Large intestine (tissue), 3 donors: ENCODE measurements around the gene CCBE1. TPM values are rescaled to one million over a fixed set of nuclear protein-coding genes. Genes with fewer than 3 reads are reported as not detected.

Experiments used
- DNase-seq, 2 donors: peaks; one replicate each; pipeline versions ENCODE4 v3.0.0 to v3.0.0-alpha.2; 2013
- H3K27ac ChIP-seq: one replicate; pipeline ENCODE4 v1.5.1; 2013; ENCODE audit warnings: low read length
- H3K27me3 ChIP-seq: 2 replicates; pipeline ENCODE4 v1.6.1; 2013; ENCODE audit warnings: low read length; ENCODE audit not compliant: control insufficient read depth, insufficient read depth
- H3K36me3 ChIP-seq: 2 replicates; pipeline ENCODE4 v1.6.1; 2013; ENCODE audit warnings: low read length; ENCODE audit not compliant: control insufficient read depth, insufficient read depth
- H3K4me1 ChIP-seq: one replicate; pipeline ENCODE4 v1.6.1; 2013; ENCODE audit warnings: low read length; ENCODE audit not compliant: control insufficient read depth, insufficient read depth
- H3K4me3 ChIP-seq: one replicate; pipeline ENCODE4 v1.5.1; 2013; ENCODE audit warnings: low read length
- H3K9me3 ChIP-seq: one replicate; pipeline ENCODE4 v1.6.1; 2013; ENCODE audit warnings: mild to moderate bottlenecking, low read depth, low read length, moderate library complexity; ENCODE audit not compliant: control insufficient read depth
- WGBS: methylation state at CpG from one replicate; pipeline ENCODE4 v1.1.5; 2013; ENCODE audit warnings: low lambda C conversion rate; ENCODE audit not compliant: insufficient coverage; 5-methylcytosine and 5-hydroxymethylcytosine counted together
- polyA plus RNA-seq: library from polyadenylated mRNA; unstranded; fragments of 120-200 nt; gene quantifications from one replicate; pipeline ENCODE4 v1.2.1, GENCODE V29; 2013

The CCBE1 gene
- polyA plus RNA-seq, 1 donor = 2.5 TPM

DNA sequence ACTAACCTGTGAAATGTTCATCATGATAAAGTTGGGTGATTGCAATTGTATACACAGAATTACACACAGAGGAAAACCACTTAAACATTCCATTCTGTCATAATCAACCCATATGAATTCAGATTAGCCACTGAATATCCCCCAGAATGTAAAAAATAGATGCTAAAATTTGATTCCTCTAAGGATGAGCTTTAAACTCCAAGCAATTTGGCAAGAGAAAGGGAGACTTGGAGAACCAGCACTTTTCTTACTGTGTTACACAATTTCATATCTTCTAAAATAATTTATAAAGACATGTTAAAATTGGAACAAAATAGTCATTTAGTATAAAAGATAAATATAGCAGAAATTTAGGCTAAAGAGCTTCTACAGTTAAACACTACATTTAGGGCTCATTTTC lies 191.9 kb downstream of the CCBE1 start:
- Histone ChIP-seq H3K27me3 (peaks cover 5% of the 10 kb centered on the region), H3K9me3 (no peaks in the 10 kb centered on the region), H3K27ac (no peak overlapping the region), H3K36me3 (no peaks in the 10 kb centered on the region), H3K4me3 (no peak overlapping the region), H3K4me1 (no peaks in the 10 kb centered on the region)
- no peak for DNase-seq

DNA sequence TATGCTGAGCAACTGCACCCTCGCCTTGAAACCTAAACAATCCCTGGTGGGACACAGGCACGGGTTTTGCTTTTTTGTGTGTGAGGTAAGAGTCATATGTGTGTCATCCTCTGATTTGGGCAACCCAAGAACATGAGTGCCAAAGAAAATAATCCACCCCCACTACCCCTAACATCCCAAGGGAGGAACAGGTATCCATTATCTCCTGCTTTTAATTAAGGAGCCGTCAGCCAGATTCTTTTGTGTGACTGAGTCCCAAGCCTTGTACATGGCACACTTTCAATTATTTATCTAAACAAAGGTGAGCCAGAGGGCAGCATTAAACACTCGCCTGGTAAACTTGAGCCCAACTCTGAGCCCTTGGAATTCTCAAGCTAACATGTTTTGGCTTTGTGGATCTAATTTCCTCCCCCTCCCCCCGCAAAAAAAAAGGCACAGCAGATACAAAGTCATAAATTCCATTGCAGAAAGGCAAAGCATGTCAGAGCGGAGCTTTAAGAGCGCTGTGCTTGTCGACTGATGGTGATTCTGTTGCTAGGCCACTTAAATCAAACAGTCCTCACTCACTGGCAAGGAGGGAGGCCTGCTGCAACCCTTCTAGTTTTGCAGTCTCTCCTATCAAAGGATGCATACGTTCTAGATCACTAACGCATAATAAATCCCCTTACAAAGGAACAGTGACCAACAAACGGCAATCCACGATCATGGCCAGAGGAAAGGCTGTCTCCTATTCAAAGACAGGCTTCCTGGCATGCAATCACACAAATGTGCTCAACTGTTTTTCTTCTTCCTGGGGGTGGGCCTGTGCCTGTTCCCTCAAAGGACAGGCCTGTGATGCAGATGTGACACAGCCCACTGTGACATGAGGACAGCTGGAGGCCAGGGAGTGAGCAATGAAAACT lies 194.7 kb downstream of the CCBE1 start:
- no peaks in the 10 kb centered on the region for H3K9me3 ChIP-seq
- H3K4me3 ChIP-seq = no peak overlapping the region
- peaks cover 7% of the 10 kb centered on the region for H3K27me3 ChIP-seq
- H3K36me3 ChIP-seq = no peaks in the 10 kb centered on the region
- H3K27ac ChIP-seq = peak overlapping the region; percentile 18
- WGBS = no CpG with 5 or more reads among the region's 12 CpGs
- no peaks in the 10 kb centered on the region for H3K4me1 ChIP-seq
- peak; percentile 44 to 49 for DNase-seq

DNA sequence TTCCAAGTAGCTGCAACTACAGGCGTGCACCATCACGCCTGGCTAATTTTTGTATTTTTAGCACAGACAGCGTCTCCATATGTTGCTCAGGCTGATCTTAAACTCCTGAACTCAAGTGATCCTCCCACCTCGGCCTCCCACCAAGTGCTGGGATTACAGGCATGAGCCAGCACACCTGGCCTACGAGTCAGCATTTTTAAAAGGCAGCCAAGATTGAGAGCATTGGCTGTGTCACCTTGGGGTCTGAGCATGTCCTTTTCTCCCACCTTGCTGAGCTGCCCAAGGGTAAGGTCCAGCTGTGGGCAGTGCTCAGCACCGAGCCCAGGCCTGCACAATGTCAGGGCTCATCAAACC lies 195.3 kb downstream of the CCBE1 start:
- no CpG with 5 or more reads among the region's 6 CpGs for WGBS
- H3K36me3 ChIP-seq = no peaks in the 10 kb centered on the region
- peak overlapping the region; percentile 18 for H3K27ac ChIP-seq
- peaks cover 7% of the 10 kb centered on the region for H3K27me3 ChIP-seq
- H3K4me3 ChIP-seq = no peak overlapping the region
- H3K4me1 ChIP-seq = no peaks in the 10 kb centered on the region
- H3K9me3 ChIP-seq = no peaks in the 10 kb centered on the region
- DNase-seq = no peak

DNA sequence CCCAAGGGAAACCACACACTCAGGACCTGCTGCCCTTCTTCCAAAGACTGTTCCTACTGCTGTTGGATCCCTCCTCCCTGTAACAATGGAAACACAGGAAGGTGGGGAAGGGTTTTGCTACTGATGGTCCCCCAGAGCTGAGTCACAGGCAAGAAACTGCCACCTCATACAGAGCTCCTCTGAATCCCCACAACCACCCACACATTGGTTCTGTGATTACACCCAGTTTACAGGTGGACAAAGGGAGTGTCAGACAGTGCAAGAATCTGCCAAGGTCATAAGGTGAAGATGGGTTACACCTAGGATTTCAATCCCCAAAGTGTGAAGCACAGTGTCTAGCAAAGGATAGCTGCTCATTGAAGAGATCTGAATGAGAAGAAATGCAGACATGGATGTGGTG lies 196.5 kb downstream of the CCBE1 start:
- no peak overlapping the region for H3K27ac ChIP-seq
- H3K4me1 ChIP-seq = no peaks in the 10 kb centered on the region
- no peaks in the 10 kb centered on the region for H3K9me3 ChIP-seq
- DNase-seq = no peak
- peaks cover 7% of the 10 kb centered on the region for H3K27me3 ChIP-seq
- no peak overlapping the region for H3K4me3 ChIP-seq
- no peaks in the 10 kb centered on the region for H3K36me3 ChIP-seq

DNA sequence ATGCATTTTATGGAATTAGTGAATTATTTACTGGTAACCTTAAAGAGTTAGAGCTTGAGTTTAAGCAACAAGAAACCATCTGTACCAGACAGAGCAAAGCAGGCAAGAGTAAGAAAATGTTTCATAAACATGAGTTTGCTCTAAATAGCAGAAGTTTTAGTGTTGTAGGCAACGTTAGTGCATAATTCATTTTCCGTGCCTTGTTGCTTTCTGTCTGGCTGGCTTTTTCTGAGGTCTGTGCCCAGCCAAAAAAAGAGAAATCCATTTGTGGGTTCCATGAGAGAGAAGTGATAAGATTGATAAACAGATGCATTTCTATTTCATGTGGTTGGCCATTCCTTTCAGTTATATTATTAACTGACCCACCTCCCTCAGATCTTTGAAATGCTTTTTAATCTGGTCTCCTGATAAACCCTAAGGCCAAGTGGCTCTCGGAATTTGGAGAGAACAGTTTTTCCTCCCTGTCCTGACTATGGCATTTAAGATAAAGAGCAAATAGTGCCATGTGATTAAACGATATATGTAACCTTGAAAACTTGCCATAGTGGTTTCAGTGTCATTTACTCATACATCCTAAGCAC lies 198.6 kb downstream of the CCBE1 start:
- no peak for DNase-seq
- WGBS = 61% methylated on average over 3 of the region's 4 CpGs
- Histone ChIP-seq H3K36me3 (no peaks in the 10 kb centered on the region), H3K27ac (no peak overlapping the region), H3K9me3 (no peaks in the 10 kb centered on the region), H3K27me3 (peaks cover 7% of the 10 kb centered on the region), H3K4me3 (no peak overlapping the region), H3K4me1 (no peaks in the 10 kb centered on the region)

DNA sequence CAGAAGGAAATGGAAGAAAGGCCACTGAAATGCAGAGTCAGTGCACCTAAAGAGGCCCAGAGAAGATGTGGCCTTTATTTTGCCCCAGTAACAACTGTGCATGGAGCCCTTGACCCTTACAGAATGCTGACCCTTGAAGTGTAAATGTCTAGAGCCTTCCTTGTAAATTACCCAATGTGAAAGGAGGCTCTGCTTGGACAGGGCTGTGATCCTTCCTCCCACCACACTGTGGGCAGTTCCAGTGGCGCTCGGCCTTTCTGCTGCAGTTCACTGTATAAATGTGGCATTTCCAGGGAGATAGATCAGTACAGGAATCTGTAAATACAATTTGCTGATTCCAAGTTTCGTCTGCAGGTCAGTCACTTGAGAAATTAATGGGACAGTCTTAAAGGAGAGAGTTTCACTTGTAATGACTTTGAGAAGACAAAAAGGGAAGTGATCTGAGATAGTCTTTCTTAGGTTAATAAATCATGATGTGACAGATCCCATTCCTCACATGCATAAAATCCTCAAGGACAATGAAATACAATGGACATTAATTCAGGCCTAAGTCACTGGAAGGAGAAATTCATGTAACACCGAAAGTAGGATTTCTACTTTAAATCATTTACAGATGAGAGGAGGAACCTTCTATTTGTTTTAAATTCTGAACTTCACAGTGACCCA lies 204.3 kb downstream of the CCBE1 start:
- no CpG with 5 or more reads among the region's 4 CpGs for WGBS
- no peak overlapping the region for H3K27ac ChIP-seq

DNA sequence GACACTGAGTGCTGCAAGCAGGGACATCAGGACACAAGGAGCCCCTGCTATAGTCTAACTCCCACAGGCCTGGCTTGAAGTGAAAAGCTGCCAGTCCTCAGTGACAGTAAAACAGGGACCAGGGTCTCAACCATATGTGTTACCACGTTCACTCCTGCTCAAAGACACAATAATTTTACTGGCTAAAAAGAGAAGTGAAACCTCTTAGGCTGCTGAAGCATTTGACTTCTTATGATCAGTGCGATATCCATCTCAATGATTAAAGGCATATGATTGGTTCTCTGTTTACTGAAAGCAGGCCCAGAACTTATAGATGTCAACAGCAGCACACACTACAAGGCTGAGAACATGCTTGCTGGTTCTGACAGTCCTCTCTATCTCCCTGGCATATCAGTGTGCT lies 208.3 kb downstream of the CCBE1 start:
- Histone ChIP-seq H3K27me3 (no peaks in the 10 kb centered on the region), H3K4me1 (no peaks in the 10 kb centered on the region), H3K9me3 (no peaks in the 10 kb centered on the region), H3K4me3 (no peak overlapping the region), H3K27ac (no peak overlapping the region), H3K36me3 (no peaks in the 10 kb centered on the region)
- DNase-seq = no peak
- WGBS = no CpG with 5 or more reads among the region's 2 CpGs

More for the DNA sequence above, 204.3 kb downstream of the CCBE1 start:
- Histone ChIP-seq H3K4me3 (no peak overlapping the region), H3K36me3 (no peaks in the 10 kb centered on the region), H3K9me3 (no peaks in the 10 kb centered on the region), H3K27me3 (peaks cover 4% of the 10 kb centered on the region), H3K4me1 (no peaks in the 10 kb centered on the region)
- DNase-seq = no peak

DNA sequence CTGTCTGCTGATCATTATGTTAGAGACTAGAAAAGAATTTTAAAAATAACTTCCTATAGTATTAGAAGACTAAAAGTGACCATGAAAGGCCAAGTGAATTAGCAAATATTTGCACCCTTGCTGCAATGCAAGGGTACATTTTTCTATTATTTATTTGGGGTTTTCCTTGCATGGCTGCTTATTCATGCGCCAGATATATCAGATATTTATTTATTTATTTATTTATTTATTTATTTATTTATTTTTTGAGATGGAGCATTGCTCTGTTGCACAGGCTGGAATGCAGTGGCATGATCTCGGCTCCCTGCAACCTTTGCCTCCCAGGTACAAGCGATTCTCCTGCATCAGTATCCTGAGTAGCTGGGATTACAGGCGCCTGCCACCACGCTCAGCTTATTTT lies 211.8 kb downstream of the CCBE1 start:
- no CpG with 5 or more reads among the region's 5 CpGs for WGBS
- Histone ChIP-seq H3K27ac (no peak overlapping the region), H3K9me3 (no peaks in the 10 kb centered on the region)

DNA sequence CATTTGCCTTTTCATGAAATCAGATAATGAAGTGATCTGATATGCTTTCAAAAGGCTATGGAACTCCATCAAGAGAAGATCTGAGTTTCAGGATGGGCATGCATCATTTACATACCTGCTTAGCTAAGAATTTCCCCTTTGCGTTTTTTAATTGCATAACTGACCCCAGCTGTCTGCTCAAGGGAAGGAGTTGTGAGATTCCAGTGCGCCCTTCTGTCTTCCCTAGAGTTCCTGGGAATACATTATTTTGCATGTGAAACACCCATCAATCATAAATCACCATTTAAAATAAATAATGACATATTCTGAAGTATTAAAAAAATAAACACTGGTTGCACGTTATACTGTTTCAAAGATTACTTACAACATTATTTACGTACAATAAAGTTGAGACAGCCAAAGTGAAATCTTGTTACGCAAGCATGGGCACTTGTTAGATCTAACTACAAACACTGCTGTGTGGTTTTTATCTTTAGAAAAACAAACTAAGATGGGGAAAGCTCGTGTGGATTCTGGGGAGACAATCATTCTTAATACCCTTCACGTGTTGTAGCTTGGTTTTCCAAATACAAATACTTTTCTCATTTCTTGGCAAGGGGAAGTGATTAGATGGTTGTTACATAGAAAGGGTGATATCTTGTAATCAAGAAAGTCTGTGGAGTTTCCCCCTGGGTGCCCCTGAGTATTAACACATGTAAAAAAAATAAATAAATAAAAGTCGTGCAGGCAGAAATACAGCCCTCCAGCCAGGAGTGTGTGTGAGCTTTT lies 212.5 kb downstream of the CCBE1 start:
- Histone ChIP-seq H3K9me3 (no peaks in the 10 kb centered on the region), H3K36me3 (no peaks in the 10 kb centered on the region), H3K27ac (no peak overlapping the region), H3K4me1 (no peaks in the 10 kb centered on the region), H3K27me3 (no peaks in the 10 kb centered on the region), H3K4me3 (no peak overlapping the region)
- 24% methylated on average over 3 of the region's 8 CpGs for WGBS
- DNase-seq = no peak

More for the DNA sequence above, 211.8 kb downstream of the CCBE1 start:
- Histone ChIP-seq H3K4me3 (no peak overlapping the region), H3K4me1 (no peaks in the 10 kb centered on the region), H3K27me3 (no peaks in the 10 kb centered on the region), H3K36me3 (no peaks in the 10 kb centered on the region)
- no peak for DNase-seq

DNA sequence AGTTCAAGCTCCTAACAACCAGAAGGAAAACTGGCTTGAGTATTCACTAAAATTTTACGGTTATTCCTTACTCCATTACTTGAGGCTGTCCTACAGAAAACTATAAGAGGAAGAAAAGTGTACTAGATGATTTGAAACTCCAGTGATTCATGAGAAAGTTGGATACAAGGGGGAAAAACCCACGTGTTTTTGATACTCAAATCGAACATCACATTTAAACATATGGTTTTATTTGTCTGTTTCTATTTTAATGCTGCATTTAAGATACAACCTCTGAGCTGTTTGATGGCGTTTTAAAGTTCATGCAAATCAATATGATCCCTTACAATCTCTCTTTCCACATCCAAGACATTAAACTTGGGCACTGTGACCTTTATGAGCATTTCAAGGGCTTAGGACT lies 213.1 kb downstream of the CCBE1 start:
- DNase-seq = no peak

More for the DNA sequence above, 213.1 kb downstream of the CCBE1 start:
- no peaks in the 10 kb centered on the region for H3K4me1 ChIP-seq
- WGBS = 82% methylated on average over 2 of the region's 4 CpGs
- no peak overlapping the region for H3K27ac ChIP-seq
- H3K9me3 ChIP-seq = no peaks in the 10 kb centered on the region
- no peaks in the 10 kb centered on the region for H3K36me3 ChIP-seq
- no peaks in the 10 kb centered on the region for H3K27me3 ChIP-seq
- H3K4me3 ChIP-seq = no peak overlapping the region
